Panc1 (cell line): ENCODE measurements around the gene TMEM161B. TPM values are rescaled to one million over a fixed set of nuclear protein-coding genes. Genes with fewer than 3 reads are reported as not detected.

Source experiments
- ATAC-seq: fragments of 200-7000 bp; cut with Tn5 transposase; 2 replicates; pipeline ENCODE4 v1.9.1; 2020; ENCODE audit warnings: mild to moderate bottlenecking, moderate library complexity
- BruUV-seq: library from RNA; stranded (reverse); fragments of 400-500 nt; replicated peaks from 2 replicates; lab custom pipeline; 2021; lab: Mats Ljungman, UMichigan
- CTCF ChIA-PET: fragments of 300-600 bp; sonication (Branson Sonifier 250); formaldehyde crosslinking; loops from one replicate; lab custom pipeline; 2022; ENCODE audit warnings: antibody characterized with exemption; lab: Charles Lee
- POLR2A ChIA-PET: fragments of 300-600 bp; sonication (Branson Sonifier 250); formaldehyde crosslinking; loops from one replicate; lab custom pipeline; 2022; ENCODE audit warnings: antibody characterized with exemption; lab: Charles Lee
- DNase-seq: peaks from one replicate; pipeline ENCODE4 v3.0.0-alpha.2; 2010; ENCODE audit warnings: low read depth, low spot score
- H3K27ac ChIP-seq: 2 replicates; pipeline ENCODE4 v1.5.1; 2011; ENCODE audit warnings: mild to moderate bottlenecking, low read length, inconsistent platforms
- H3K27me3 ChIP-seq: fragments of 200-500 bp; sonication (Bioruptor generic); 2 replicates; pipeline ENCODE4 v1.6.0; 2014; ENCODE audit warnings: low read length, inconsistent platforms; ENCODE audit not compliant: control insufficient read depth, insufficient read depth
- H3K36me3 ChIP-seq: fragments of 200-500 bp; sonication (Bioruptor generic); 2 replicates; pipeline ENCODE4 v1.5.1; 2014; ENCODE audit warnings: inconsistent platforms, mild to moderate bottlenecking, low read length, moderate library complexity; ENCODE audit not compliant: control insufficient read depth, insufficient read depth
- H3K4me1 ChIP-seq: 2 replicates; pipeline ENCODE4 v1.5.1; 2011; ENCODE audit warnings: inconsistent platforms, mild to moderate bottlenecking, low read length, moderate library complexity; ENCODE audit not compliant: control insufficient read depth, insufficient read depth
- H3K4me3 ChIP-seq, 2 experiments: 2 replicates each; pipeline ENCODE4 v1.5.1; 2011 to 2012; ENCODE audit warnings: low read depth in 2 of 2, low read length in 2 of 2, mild to moderate bottlenecking in 2 of 2, inconsistent platforms in 1 of 2, moderate library complexity in 1 of 2
- H3K9me3 ChIP-seq: fragments of 200-500 bp; sonication (Bioruptor generic); 2 replicates; pipeline ENCODE4 v1.5.1; 2014; ENCODE audit warnings: low read depth, mild to moderate bottlenecking, inconsistent platforms, low read length, moderate library complexity; ENCODE audit not compliant: control insufficient read depth, insufficient read depth
- POLR2AphosphoS5 ChIP-seq: IDR thresholded peaks from 2 replicates; pipeline ENCODE4 v1.6.1; 2012; ENCODE audit warnings: mild to moderate bottlenecking, low read depth, low read length, moderate library complexity
- SIN3A ChIP-seq: IDR thresholded peaks from 2 replicates; pipeline ENCODE4 v1.6.1; 2012; ENCODE audit warnings: low read depth, mild to moderate bottlenecking, low read length, moderate library complexity, borderline replicate concordance; ENCODE audit not compliant: insufficient read depth
- TCF7L2 ChIP-seq: IDR thresholded peaks from 2 replicates; pipeline ENCODE4 v1.6.1; 2011; ENCODE audit warnings: mild to moderate bottlenecking, low read depth, low read length, inconsistent platforms
- in situ Hi-C: cut with HindIII; loops from 2 replicates; pipeline ENCODE4 v1.10.0; 2016; ENCODE audit warnings: low sequenced_read_pairs, low pct_unique_long_range_greater_than_20kb
- intact Hi-C: fragments of 100-400 bp; cut with micrococcal nuclease; formaldehyde crosslinking; loops from one replicate; pipeline ENCODE4 v1.10.0; 2022; ENCODE audit not compliant: unreplicated experiment
- total RNA-seq: library from RNA; stranded (reverse); gene quantifications from one replicate; pipeline ENCODE4 v1.2.1, GENCODE V29; 2021; ENCODE audit not compliant: unreplicated experiment
- TF ChIP-seq, protein P1 (sequence below), 2 experiments: IDR thresholded peaks; 2 replicates each; pipeline ENCODE4 v1.6.1; 2011 to 2012; ENCODE audit warnings: low read depth in 2 of 2, control low read depth in 1 of 2, low read length in 1 of 2, mild to moderate bottlenecking in 1 of 2, moderate library complexity in 1 of 2; ENCODE audit not compliant: insufficient read depth in 1 of 2
- TF ChIP-seq, protein P2 (sequence below): fragments of 450-650 bp; IDR thresholded peaks from 2 replicates; pipeline ENCODE4 v1.5.1; 2017; ENCODE audit warnings: mild to moderate bottlenecking

TMEM161B gene
- total RNA-seq, 1 experiment from 2014 or later: 16.3 TPM

GRCh38 chr5:88263349-88263748 lies 5.3 kb downstream of the TMEM161B start:
- ATAC-seq (no peak), DNase-seq (no peak)
- BruUV-seq: no TSS peak
- intact Hi-C loops: no loop called here
- in situ Hi-C loops: no loop called here
- Histone ChIP-seq H3K36me3 (peaks cover 4% of the 10 kb centered on the region; the same call in 1 of the 2 replicates), H3K4me1 (peaks cover 8% of the 10 kb centered on the region), H3K27ac (no peak overlapping the region), H3K4me3 (no peak overlapping the region), H3K27me3 (no peaks in the 10 kb centered on the region), H3K9me3 (no peaks in the 10 kb centered on the region)
- ChIA-PET POLR2A (no interaction called here), CTCF (no interaction called here)
- TF ChIP-seq, protein P1, sequence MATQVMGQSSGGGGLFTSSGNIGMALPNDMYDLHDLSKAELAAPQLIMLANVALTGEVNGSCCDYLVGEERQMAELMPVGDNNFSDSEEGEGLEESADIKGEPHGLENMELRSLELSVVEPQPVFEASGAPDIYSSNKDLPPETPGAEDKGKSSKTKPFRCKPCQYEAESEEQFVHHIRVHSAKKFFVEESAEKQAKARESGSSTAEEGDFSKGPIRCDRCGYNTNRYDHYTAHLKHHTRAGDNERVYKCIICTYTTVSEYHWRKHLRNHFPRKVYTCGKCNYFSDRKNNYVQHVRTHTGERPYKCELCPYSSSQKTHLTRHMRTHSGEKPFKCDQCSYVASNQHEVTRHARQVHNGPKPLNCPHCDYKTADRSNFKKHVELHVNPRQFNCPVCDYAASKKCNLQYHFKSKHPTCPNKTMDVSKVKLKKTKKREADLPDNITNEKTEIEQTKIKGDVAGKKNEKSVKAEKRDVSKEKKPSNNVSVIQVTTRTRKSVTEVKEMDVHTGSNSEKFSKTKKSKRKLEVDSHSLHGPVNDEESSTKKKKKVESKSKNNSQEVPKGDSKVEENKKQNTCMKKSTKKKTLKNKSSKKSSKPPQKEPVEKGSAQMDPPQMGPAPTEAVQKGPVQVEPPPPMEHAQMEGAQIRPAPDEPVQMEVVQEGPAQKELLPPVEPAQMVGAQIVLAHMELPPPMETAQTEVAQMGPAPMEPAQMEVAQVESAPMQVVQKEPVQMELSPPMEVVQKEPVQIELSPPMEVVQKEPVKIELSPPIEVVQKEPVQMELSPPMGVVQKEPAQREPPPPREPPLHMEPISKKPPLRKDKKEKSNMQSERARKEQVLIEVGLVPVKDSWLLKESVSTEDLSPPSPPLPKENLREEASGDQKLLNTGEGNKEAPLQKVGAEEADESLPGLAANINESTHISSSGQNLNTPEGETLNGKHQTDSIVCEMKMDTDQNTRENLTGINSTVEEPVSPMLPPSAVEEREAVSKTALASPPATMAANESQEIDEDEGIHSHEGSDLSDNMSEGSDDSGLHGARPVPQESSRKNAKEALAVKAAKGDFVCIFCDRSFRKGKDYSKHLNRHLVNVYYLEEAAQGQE (IDR thresholded peaks at IDR 0.05; ENCODE audit: insufficient read depth in 1 of 2, low read depth in 2 of 2, low read length in 1 of 2): no peak
- TF ChIP-seq, protein P2, sequence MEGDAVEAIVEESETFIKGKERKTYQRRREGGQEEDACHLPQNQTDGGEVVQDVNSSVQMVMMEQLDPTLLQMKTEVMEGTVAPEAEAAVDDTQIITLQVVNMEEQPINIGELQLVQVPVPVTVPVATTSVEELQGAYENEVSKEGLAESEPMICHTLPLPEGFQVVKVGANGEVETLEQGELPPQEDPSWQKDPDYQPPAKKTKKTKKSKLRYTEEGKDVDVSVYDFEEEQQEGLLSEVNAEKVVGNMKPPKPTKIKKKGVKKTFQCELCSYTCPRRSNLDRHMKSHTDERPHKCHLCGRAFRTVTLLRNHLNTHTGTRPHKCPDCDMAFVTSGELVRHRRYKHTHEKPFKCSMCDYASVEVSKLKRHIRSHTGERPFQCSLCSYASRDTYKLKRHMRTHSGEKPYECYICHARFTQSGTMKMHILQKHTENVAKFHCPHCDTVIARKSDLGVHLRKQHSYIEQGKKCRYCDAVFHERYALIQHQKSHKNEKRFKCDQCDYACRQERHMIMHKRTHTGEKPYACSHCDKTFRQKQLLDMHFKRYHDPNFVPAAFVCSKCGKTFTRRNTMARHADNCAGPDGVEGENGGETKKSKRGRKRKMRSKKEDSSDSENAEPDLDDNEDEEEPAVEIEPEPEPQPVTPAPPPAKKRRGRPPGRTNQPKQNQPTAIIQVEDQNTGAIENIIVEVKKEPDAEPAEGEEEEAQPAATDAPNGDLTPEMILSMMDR: no peak
- TF ChIP-seq SIN3A: no peak
- no peak for TF ChIP-seq TCF7L2
- TF ChIP-seq POLR2AphosphoS5: no peak

- H3K4me1 ChIP-seq: no peaks in the 10 kb centered on the region; the same call in 1 of the 2 replicates
- H3K9me3 ChIP-seq: no peaks in the 10 kb centered on the region
- no peak for ATAC-seq
- BruUV-seq: no TSS peak
- in situ Hi-C loops: no loop called here
- no peak for DNase-seq
- ChIA-PET POLR2A (no interaction called here), CTCF (no interaction called here)
- H3K27ac ChIP-seq: no peak overlapping the region
- H3K4me3 ChIP-seq: no peak overlapping the region
- H3K36me3 ChIP-seq: no peaks in the 10 kb centered on the region
- no peaks in the 10 kb centered on the region for H3K27me3 ChIP-seq
- TF ChIP-seq POLR2AphosphoS5 (no peak), SIN3A (no peak), TCF7L2 (no peak)
- TF ChIP-seq, protein P1 (IDR thresholded peaks at IDR 0.05; ENCODE audit: insufficient read depth in 1 of 2, low read depth in 2 of 2, low read length in 1 of 2): no peak
- TF ChIP-seq, protein P2: no peak
- intact Hi-C loops: no loop called here
These were observed 6.5 kb downstream of the TMEM161B start for GRCh38 chr5:88262116-88262515.
